DMS153 (cell line): ENCODE data around the gene ARG2.
"Not testable (repeated sequence)": the region's sequence is repeated elsewhere in the genome, so short reads cannot be mapped to it uniquely, and the experiment has no call there.

ENCODE experiments used
- DNase-seq: peaks from one replicate; lab custom pipeline; 2025; lab: John Stamatoyannopoulos, UW

ARG2 gene

DNA sequence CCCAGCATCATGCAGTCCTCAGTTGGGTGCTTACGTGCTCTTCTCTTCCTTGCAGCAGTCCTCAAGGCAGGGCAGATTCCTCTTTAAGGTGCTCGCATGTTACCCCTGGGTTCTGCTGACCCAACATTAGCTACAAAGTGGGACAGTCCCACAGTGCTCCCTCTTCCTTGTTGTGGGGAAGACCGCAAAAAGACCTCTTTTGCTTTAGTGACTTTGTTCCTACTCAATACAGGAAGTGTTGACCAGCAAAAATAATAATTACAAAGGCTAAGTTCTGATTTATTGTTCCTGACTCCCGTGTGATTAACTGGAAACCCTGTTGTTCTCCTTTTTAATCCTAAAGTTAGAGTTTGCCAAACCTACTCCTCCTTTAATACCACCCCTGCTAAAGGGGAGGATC is 33.4 kb upstream of the ARG2 start:
- no peak for DNase-seq

DNA sequence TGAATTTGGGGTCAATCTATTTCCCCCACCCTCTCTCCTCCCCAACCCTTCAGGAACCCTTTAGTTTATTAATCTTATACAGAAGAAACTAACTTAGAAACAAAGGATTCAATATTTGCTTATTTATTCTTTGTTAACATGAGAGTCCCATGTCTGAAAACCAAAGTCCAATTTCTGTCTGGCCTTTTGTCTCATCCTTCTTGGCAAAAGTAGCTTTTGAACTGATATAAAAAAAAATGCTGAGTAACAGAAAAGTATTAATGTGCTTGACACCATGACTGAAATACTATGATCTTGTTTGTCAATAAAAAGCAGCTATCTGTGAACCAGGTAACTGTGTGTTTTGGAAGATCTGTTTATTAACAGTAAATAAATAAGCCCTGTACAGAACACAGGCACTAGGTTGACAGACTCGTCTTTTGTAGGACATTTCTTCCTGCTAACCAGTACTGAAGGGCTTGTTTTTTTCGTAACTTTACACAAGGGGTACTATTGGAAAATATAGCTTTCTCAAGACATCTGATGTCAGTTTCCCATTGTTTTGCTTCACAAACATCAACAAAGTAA is 30.4 kb upstream of the ARG2 start:
- DNase-seq: no peak

DNA sequence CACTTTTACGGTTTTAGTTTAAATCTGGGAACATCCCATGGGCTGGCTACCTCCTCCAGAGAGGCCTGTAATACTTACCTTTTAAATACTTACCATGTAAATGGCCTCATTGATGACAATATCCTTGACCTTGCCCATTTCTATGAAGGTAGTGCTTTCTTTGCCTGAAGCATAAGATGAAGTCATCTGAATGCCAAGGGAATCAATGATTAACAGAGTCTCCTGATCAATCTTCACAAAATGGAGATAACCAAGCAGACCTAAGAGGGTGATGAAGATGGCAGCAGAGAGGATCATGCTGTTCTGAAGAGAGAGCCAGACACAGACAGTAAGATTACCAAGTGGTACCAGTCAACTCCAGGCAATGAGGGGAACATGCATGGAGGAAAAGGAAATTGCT is 26.1 kb upstream of the ARG2 start:
- not testable (repeated sequence) for DNase-seq

DNA sequence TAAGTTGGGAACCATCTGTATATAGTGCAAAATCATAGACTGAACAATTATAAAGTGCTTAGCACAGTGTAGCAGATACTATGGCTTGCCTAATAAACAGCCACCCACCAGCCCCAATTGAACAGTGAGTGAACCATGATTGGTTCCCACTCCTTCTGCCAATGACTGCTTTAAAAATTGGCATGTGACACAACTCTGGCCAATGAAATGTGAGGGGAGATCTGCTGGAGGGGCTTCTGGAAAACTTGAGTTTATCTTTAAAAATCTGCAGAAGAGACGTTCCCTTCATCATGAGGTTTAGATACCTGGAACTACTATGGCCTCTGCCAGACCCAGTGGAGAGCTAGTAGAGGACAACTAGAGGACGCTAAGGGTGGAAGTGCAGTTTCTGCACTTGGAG is 24.3 kb upstream of the ARG2 start:
- no peak for DNase-seq

DNA sequence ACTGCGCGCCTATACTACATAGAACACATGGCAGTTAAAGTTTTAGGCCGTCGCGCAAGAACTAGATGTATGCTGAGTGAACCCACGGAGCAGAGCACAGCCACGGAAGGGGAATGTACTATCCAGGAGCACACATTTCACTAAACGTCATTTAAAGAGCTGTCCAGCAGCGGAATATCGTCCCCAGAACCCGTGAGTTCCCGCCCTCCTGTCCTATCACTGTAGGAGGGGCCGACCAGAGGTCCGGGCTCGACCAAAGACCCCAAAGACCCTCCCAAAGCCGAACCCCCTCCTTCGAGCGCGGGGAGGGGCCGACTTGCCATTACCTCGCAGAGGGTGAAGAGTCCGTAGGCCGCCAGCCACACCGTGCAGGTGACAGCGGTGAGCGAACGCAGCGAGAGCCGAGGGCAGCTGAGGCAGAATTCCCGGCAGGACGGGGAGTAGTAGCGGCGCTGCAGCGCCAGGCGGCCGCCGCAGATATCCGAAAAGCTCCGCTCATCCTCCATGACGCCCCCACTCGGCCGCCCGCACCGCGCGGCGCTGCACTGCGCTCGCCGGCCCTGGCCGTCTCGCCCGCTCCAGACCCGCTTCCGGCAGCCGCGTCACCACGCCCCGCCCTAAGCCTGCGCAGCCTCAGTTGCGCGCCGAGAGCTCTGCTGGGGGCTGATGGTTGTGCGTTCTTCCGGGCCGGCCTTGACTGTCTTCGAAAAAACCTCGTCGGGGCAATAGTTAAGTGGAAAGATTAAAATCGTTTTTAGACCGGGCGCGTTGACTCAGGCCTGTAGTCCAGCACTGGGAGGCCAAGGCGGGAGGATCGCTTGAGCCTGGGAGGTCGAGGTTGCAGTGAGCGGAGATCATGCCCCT is 19.8 kb upstream of the ARG2 start, which contains the start of gene PIGH:
Gene PIGH, minus strand, starts transcription at position 571 of the 864 bp plus-strand sequence. Its CDS starts 65 bp downstream, at position 506.
- peak; percentile 82 for DNase-seq

DNA sequence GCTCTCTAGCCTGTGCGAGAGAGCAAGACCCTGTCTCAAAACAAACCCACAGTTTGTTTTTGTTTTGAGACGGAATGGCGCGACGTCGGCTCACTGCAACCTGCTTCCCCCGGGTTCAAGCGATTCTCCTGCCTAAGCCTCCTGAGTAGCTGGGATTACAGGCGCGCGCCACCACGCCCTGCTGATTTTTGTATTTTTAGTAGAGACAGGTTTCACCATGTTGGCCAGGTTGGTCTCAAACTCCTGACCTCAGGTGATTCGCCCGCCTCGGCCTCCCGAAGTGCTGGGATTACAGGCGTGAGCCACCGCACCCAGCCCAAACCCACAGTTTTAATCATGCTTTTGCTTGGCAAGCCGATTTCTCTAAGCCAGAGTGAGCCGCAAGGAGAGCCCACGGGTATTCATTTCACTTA is 19.2 kb upstream of the ARG2 start:
- DNase-seq: not testable (repeated sequence)

DNA sequence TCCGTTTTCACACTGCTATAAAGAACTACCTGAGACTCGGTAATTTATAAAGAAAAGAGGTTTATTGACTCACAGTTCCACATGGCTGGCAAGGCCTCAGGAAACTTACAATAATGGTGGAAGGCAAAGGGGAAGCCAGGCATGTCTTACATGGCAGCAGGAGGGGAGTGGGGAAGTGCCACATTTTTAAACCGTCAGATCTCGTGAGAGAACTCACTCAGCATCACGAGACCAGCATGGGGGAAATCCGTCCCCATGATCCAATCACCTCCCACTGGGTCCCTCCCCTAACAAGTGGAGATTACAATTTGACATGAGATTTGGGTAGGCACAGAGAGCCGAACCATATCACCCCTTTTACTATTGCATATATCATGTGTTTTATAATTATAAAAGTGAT is 17.6 kb upstream of the ARG2 start:
- DNase-seq: no peak

DNA sequence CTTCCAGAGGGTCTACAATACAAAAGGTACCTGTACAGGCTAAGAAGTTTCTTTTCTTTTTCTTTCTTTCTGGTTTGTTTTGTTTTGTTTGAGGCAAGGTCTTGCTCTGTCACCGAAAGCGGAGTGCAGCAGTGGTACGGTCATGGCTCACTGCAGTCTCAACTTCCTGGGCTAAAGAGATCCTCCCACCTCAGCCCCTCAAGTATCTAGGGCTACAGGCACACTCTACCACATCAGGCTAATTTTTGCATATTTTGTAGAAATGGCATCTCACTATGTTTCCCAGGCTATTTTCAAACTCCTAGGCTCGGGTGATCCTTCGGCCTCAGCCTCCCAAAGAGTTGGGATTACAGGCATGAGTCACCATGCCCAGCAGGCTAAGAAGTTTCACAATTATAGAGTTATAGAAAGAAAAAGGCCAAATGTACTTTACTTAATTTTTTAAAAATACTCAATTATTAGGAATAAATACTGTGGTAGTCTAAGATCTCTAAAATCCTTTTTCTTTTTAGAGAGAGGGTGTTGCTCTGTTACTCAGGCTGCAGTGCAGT is 16.6 kb upstream of the ARG2 start:
- DNase-seq: no peak

DNA sequence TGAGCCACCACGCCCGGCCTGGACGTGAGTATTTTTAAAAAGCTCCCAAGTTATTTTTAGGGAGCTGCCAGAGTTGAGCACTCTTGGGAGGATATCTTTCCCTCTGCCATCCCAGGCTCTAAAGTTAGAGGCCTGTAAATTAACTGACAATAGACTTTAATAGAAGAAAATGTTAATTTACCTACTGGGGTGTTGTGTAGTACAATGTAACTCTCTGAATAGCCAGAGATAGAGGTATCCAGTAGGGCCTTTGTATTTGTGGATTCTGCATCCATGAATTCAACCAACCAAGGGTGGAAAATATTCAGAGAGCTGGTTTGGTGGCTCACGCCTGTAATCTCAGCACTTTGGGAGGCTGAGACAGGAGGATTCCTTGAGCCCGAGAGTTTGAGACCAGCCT is 12.1 kb upstream of the ARG2 start:
- DNase-seq: no peak

DNA sequence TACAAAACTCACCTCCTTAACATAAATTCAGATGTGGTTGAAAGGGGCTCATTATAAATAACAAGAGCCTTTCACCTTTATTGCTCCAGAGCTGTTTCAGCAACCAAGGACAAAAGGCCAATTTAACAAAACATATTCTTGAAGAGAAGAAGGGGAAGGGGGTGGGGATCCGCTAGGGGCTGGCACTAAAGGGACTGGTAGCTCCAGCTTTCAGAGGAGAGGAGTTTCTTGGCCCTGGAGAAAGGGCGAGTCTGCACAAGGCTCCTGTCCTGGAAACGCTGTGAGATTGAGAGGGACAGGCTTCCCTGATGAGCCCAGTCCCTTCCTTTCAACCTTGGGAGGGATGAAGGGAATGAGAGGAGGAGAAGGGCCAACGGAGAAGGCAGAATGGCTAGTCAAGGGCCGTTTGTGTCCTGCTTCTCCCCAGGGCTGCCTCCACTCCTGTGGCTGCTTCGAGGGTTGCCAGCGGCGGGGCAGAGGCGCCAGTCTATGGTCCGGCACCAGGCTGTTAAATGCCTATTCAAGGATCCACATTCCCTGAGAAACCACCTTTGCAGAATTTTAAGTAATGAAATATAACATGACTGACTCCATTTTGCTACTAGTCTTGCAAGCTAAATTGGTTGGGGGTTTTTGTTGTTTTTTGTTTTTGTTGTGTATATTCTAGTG is 9.9 kb upstream of the ARG2 start:
- DNase-seq: no peak

DNA sequence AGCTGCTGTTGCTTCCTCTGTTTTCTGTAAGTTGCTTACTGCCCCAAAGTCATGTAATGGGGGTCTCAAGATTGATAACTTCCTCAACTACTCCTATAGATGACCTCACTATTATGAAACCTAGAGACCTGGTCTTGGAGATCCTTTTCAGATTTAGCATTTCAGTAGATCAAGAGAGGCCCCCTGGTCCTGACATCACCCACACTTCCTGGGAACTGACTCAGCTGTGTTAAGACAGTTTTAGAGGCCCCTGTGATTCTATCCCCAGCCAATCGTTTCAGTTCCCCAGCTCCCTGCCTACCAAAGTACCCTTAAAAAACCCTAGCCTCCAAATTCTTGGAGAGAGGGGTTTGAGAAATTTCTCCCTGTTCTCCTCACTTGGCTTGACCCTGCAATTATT is 9.2 kb upstream of the ARG2 start:
- no peak for DNase-seq

DNA sequence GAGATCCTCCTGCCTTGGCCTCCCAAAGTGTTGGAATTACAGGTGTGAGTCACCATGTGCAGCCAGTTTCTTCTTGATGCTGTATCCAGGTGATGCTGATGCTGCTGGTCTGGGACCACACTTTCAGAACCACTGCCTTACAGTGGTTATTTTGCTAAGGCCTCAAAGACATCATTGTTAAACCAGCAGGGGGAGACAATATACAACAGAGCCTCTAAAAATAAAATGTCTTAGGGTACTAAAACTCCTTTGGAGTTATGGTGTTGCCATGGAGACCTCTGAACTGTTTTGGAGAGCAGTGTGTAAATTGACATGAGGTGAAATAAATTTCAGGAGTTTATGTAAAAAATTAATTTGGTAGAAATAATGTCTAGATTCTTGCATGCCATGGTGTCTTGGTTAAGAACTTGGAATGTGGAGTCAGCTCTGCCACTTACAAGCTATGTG is 1.1 kb upstream of the ARG2 start:
- peak; percentile 49 for DNase-seq

DNA sequence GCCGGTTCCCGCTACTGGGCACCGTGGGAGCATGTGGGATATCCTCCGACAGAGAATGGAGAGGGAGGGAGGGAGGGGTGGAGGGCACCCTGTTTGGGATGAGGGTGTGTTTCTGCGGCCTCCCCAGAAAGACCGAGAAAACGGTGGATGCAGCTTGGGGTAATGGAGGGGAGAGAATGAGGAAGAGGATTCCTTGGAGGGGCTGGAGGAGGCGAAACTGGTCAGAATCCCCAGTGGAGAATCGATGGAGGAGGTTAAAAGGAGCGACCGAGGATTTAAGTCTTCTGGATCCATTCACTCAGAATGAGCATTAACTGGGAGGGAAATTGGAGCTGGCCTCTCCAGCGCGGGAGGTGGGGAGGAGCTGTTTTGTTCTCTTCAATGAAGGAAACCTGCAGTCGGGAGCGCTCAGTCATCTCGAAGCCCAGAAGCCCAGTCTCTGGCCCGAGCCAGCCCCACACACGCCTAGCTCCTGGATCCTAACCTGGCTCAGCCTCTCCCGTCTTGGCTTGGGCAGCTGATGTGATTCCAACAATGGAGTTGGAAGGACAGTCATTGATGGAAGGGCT is 581 bp downstream of the ARG2 start:
- DNase-seq: peak; percentile 17

DNA sequence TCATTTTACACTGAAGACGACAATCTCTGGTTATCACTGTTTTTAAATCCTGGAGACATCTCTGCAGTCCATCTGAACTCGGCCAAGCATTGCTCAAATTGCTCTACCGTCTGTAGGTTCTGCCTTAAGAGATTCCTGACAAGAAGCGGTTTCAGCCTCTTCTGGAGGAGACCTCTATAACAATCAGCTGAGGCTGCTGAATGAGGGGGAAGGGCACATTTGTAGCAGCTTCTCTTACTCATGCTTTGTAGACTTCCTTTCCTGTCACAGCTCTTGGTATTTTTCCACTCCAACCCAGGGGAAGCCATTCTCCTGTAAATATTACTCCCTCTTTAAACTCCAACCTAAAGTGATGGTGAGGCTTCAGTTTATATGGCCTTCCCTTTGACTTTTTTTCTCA is 3.0 kb downstream of the ARG2 start:
- peak; percentile 63 for DNase-seq

DNA sequence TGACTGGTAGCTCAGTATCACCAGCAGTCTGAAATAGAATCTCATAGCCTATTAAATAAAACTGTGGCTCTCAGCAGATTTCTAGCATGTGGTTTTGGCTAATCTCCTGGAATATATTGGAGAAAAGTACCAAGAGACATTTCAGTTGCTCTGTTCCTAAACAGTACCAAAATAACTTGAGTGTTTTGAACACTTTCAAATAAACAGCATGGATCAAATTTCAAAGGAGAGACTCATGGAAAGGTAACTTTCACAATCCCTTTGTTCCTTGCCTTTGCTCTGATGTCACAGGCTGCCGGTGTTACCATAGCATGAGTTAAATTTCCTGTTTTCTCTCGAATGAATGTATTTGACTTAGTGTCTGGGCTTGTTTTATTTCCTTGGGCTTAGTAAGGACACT is 3.4 kb downstream of the ARG2 start:
- peak; percentile 67 for DNase-seq

DNA sequence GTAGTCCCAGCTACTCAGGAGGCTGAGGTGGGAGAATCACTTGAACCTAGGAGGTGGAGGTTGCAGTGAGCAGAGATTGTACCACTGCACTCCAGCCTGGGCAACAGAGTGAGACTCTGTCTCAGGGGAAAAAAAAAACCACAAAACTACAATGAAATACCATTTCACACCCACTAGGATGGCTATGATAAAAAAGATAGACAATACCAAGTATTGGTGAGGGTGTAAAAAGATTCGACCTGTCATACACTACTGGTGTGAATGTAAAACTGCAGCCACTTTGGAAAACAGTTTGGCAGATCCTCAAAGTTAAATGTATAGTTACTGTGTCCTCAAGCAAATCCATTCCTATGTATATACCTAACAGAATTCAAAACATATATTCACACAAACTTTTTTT is 6.4 kb downstream of the ARG2 start:
- not testable (repeated sequence) for DNase-seq

DNA sequence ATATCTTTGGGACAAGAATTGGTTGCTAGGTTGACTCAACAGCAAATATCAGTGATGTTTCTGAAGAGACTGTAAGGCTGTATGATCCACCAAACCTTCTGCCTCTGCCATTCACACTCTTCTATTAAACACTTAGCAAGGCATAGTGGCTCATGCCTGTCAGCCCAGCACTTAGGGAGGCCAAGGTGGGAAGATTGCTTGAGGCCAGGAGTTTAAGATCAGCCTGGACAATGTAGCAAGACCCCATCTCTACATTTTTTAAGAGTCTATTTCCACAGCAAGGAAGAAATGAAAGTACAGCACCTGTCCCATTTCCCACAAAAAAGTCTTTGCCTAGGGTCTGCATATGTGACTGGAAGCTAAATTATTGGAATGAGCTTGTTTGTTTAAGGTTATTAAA is 7.8 kb downstream of the ARG2 start:
- no peak for DNase-seq

DNA sequence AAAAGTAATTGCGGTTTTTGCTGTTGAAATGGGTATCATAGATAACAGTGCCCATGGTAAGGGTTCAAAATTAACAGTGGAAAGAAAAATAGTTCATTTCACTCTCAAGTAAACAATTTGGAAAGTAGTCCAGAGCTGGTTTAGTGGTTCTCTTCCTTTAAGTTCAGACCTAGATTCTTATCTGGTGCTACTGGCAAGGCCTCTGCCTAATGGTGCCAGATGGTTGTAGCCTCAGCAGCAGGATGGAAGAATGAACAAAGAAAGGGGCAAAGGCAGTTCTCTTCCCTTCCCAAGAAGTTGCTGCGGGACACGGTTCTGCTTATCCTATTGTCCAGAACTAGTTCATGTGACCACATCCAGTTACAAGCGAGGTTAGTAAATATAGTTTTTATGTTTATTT is 10.5 kb downstream of the ARG2 start:
- DNase-seq: no peak

DNA sequence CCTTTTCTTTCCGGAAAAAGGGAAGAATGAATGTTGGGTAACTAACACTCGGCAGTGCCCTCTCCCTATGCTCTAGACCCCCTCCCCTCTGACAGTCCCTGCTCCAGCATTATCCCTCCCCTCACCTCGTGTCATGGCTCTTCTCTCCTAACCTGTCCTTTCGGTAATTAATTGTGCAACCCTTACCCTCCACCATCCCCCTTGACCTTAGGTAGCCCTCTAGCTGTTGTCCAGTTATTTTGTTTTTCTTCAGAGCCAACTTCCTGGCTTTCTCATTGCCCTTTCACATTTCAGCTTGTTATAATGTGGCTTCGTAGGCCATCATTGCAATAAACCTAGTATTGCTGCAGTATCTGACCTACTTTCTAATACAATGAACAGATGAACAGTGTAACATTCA is 11.2 kb downstream of the ARG2 start:
- DNase-seq: no peak

DNA sequence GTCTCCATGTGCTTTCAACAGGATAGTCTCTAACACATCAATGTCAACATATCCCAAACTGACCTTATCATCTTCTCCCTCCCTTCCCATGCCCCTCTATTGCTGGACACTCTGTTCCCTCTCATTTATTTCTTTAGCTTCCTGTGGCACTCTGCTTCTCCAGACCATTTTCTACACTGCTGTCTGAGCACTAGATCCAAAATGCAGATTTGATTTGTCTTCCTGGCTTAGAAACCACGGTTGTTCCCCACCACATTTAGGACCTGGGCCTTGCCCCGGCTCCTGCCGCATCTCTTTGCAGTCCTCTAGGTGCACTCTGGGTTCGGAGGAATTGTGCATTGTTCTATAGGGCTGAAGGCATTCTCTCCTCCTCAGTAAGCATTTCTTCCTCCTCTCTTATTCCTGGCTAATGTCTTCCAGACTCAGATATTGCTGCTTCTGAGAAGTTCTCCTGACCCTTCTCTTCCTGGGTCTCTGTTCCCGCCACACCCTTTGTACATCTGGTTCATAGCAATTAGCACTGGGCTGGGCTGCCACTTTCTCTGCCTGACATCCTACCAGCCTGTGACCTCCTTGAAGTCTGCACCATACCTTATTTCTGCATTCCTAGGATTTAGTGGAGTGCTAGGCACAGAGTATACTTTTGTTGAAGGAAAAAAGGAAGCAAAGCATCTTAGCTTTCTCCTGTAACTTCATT is 13.9 kb downstream of the ARG2 start:
- no peak for DNase-seq

DNA sequence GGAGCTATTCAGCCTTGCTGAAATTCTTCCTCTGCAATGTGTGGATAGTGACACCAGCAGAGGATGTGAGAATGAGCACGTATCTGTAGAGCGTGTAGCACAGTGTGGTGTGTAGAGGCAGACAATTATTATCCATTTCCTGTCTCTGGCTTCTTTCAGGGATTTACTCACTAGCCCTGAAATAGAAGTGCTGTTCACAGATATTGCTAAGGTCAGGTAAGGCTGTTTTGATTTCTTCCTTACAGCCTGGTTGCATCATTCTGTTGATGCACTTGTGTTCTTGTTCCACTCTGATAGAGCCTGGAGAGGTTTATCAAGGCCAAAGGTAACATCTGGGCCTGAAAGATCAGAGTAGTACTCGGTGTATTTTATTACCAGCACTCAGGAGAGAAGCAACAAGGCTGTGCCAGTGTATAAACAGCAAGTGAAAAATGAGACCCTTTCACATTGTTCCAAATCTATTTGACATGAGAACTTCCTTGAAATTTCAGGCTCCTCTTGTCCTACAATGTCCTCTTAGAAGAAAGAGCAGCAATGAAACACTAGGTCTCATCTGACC is 16.7 kb downstream of the ARG2 start:
- DNase-seq: peak; percentile 80
